HepG2 (cell line): Measurements from ENCODE around the gene PCSK5. TPM values are rescaled to one million over a fixed set of nuclear protein-coding genes. Genes with fewer than 3 reads are reported as not detected.
A peak's percentile ranks its signal among the peaks of the same experiment; 100 is the strongest.

Experiments
- FOXA3 ChIP-seq: IDR thresholded peaks from 2 replicates; pipeline ENCODE4 v1.6.1; 2016; ENCODE audit warnings: missing genetic modification reagents, missing compliant biosample characterization
- HHEX ChIP-seq: IDR thresholded peaks from 2 replicates; pipeline ENCODE4 v1.6.1; 2016; ENCODE audit warnings: control low read depth
- ISL2 ChIP-seq: sonication (generic); formaldehyde crosslinking; IDR thresholded peaks from 2 replicates; pipeline ENCODE4 v1.5.0; 2020; ENCODE audit warnings: missing genetic modification reagents
- MAFF ChIP-seq: IDR thresholded peaks from 2 replicates; pipeline ENCODE4 v1.6.1; 2011; ENCODE audit warnings: low read depth, low read length, improper control_type of control experiment
- MAFK ChIP-seq, 2 experiments: IDR thresholded peaks in 1 of 2; conservative IDR thresholded peaks in 1 of 2; 2 replicates each; pipeline ENCODE4 v1.6.1; 2011; ENCODE audit warnings: improper control_type of control experiment in 2 of 2, low read length in 2 of 2
- MED1 ChIP-seq: sonication (generic); formaldehyde crosslinking; IDR thresholded peaks from 2 replicates; pipeline ENCODE4 v1.4.0; 2020; ENCODE audit warnings: missing genetic modification reagents
- MTF2 ChIP-seq: sonication (generic); formaldehyde crosslinking; IDR thresholded peaks from 2 replicates; pipeline ENCODE4 v1.5.0; 2020; ENCODE audit warnings: missing genetic modification reagents, borderline replicate concordance
- POLR2G ChIP-seq: fragments of 200-400 bp; formaldehyde crosslinking; IDR thresholded peaks from 2 replicates; pipeline ENCODE4 v1.6.1; 2018; ENCODE audit warnings: mild to moderate bottlenecking, low read depth, low read length, moderate library complexity
- SYNCRIP ChIP-seq: fragments of 200-400 bp; formaldehyde crosslinking; IDR thresholded peaks from 2 replicates; pipeline ENCODE4 v1.6.1; 2018; ENCODE audit warnings: mild to moderate bottlenecking, low read depth, low read length; ENCODE audit not compliant: insufficient read depth
- TAF1 ChIP-seq: sonication (generic); formaldehyde crosslinking; IDR thresholded peaks from 2 replicates; pipeline ENCODE4 v1.4.0; 2020; ENCODE audit warnings: missing genetic modification reagents
- U2AF1 ChIP-seq: fragments of 200-400 bp; formaldehyde crosslinking; optimal IDR thresholded peaks from 2 replicates; pipeline ENCODE3; 2017; ENCODE audit warnings: mild to moderate bottlenecking, low read depth, low read length
- ZFP36 ChIP-seq: fragments of 150-350 bp; IDR thresholded peaks from 2 replicates; pipeline ENCODE4 v1.6.1; 2018; ENCODE audit warnings: borderline replicate concordance, low read length, low read depth; ENCODE audit not compliant: partially characterized antibody
- ZFX ChIP-seq: sonication (generic); formaldehyde crosslinking; IDR thresholded peaks from 2 replicates; pipeline ENCODE4 v1.4.0; 2020; ENCODE audit warnings: mild to moderate bottlenecking, low read depth, missing genetic modification reagents, moderate library complexity
- ZMAT3 ChIP-seq: sonication (generic); formaldehyde crosslinking; conservative IDR thresholded peaks from 2 replicates; pipeline ENCODE4 v1.7.0; 2021; ENCODE audit warnings: missing genetic modification reagents
- ZMYM4 ChIP-seq: sonication (generic); formaldehyde crosslinking; IDR thresholded peaks from 2 replicates; pipeline ENCODE4 v1.8.1; 2023; ENCODE audit warnings: mild to moderate bottlenecking, missing genetic modification reagents
- ZNF101 ChIP-seq: sonication (generic); formaldehyde crosslinking; IDR thresholded peaks from 2 replicates; pipeline ENCODE4 v1.4.0; 2020; ENCODE audit warnings: mild to moderate bottlenecking, low read depth, missing genetic modification reagents, borderline replicate concordance
- ZNF292 ChIP-seq: sonication (generic); formaldehyde crosslinking; IDR thresholded peaks from 2 replicates; pipeline ENCODE4 v1.8.1; 2022; ENCODE audit warnings: mild to moderate bottlenecking, low read depth, missing genetic modification reagents, borderline replicate concordance
- ZNF331 ChIP-seq: sonication (generic); formaldehyde crosslinking; IDR thresholded peaks from 2 replicates; pipeline ENCODE4 v1.4.0; 2020; ENCODE audit warnings: missing genetic modification reagents
- ZNF451 ChIP-seq: sonication (generic); formaldehyde crosslinking; IDR thresholded peaks from 2 replicates; pipeline ENCODE4 v1.5.0; 2020; ENCODE audit warnings: mild to moderate bottlenecking, missing genetic modification reagents
- ZNF652 ChIP-seq: IDR thresholded peaks from 2 replicates; pipeline ENCODE4 v1.6.1; 2016; ENCODE audit warnings: low read depth, borderline replicate concordance
- ZNF737 ChIP-seq: sonication (generic); formaldehyde crosslinking; IDR thresholded peaks from 2 replicates; pipeline ENCODE4 v1.5.0; 2020; ENCODE audit warnings: missing genetic modification reagents, mild to moderate bottlenecking, borderline replicate concordance
- ZNF75D ChIP-seq: sonication (generic); formaldehyde crosslinking; IDR thresholded peaks from 2 replicates; pipeline ENCODE4 v1.8.1; 2023; ENCODE audit warnings: missing genetic modification reagents, mild to moderate bottlenecking, borderline replicate concordance
- ZSCAN31 ChIP-seq: sonication (generic); formaldehyde crosslinking; IDR thresholded peaks from 2 replicates; pipeline ENCODE4 v1.5.0; 2020; ENCODE audit warnings: low read depth, mild to moderate bottlenecking, missing genetic modification reagents
- ZUFSP ChIP-seq: sonication (generic); formaldehyde crosslinking; IDR thresholded peaks from 2 replicates; pipeline ENCODE4 v1.9.0; 2021; ENCODE audit warnings: missing genetic modification reagents, mild to moderate bottlenecking, borderline replicate concordance
- polyA plus RNA-seq, 8 experiments: library from polyadenylated mRNA; depleted of rRNA in 3 of 8; stranded (reverse) in 7 of 8; unstranded in 1 of 8; fragments of >200 nt; fragmentation: Illumina TruSeq in 4 of 8; extraction: Trizol in 4 of 8; gene quantifications; 2 replicates each; pipeline versions ENCODE4 v1.2.1 to v1.2.3, GENCODE V29; 2011 to 2016; ENCODE audit warnings: low read depth in 4 of 8, missing spikeins in 1 of 8, mixed read lengths in 1 of 8; ENCODE audit not compliant: insufficient read depth in 1 of 8
- total RNA-seq, 5 experiments: library from RNA; depleted of rRNA; stranded (reverse); fragments of >200 nt; fragmentation: Illumina TruSeq; extraction: Trizol; gene quantifications; 2 replicates each; pipeline ENCODE4 v1.2.3, GENCODE V29; 2016; ENCODE audit warnings: low read depth in 1 of 5
- TF ChIP-seq, protein P1 (sequence below): sonication (generic); formaldehyde crosslinking; IDR thresholded peaks from 2 replicates; pipeline ENCODE4 v1.5.0; 2020; ENCODE audit warnings: mild to moderate bottlenecking, missing genetic modification reagents, borderline replicate concordance
- TF ChIP-seq, protein P2 (sequence below): IDR thresholded peaks from 2 replicates; pipeline ENCODE4 v1.6.1; 2016; ENCODE audit warnings: low read depth, control low read depth

The PCSK5 gene
- total and polyA plus RNA-seq, 2 of the 13 experiments (the other 11 are each of a cell fraction or from before 2014, with no cell fraction given): 0.55 to 0.66 TPM

- TF ChIP-seq U2AF1 (no peak), HHEX (CRISPR knock-in tag) (no peak), ZUFSP (no peak), TAF1 (no peak), MAFK (conservative IDR thresholded peaks at IDR 0.05 in 1 of 2, IDR thresholded peaks at IDR 0.05 in 1 of 2; ENCODE audit: low read length in 2 of 2) (peak; percentile 49 to 59), ZMYM4 (CRISPR knock-in tag) (peak; percentile 75), ZNF737 (CRISPR knock-in tag) (no peak), ZFX (CRISPR knock-in tag) (no peak), SYNCRIP (no peak), ZSCAN31 (no peak), MTF2 (CRISPR knock-in tag) (no peak), ISL2 (CRISPR knock-in tag) (no peak; the same call in 1 of the 2 replicates), ZMAT3 (CRISPR knock-in tag) (no peak), ZNF101 (CRISPR knock-in tag) (no peak), MAFF (peak; percentile 61), FOXA3 (CRISPR knock-in tag) (peak; percentile 85), ZNF652 (CRISPR knock-in tag) (no peak), ZNF331 (CRISPR knock-in tag) (peak; percentile 25; the same call in 1 of the 2 replicates), POLR2G (0 out of 2 replicates have a peak, but pooled peaks have one; percentile 35), ZNF75D (CRISPR knock-in tag) (no peak), ZNF292 (peak; percentile 39; the same call in 1 of the 2 replicates), ZFP36 (no peak), ZNF451 (no peak), MED1 (CRISPR knock-in tag) (peak; percentile 63)
- TF ChIP-seq, protein P1, sequence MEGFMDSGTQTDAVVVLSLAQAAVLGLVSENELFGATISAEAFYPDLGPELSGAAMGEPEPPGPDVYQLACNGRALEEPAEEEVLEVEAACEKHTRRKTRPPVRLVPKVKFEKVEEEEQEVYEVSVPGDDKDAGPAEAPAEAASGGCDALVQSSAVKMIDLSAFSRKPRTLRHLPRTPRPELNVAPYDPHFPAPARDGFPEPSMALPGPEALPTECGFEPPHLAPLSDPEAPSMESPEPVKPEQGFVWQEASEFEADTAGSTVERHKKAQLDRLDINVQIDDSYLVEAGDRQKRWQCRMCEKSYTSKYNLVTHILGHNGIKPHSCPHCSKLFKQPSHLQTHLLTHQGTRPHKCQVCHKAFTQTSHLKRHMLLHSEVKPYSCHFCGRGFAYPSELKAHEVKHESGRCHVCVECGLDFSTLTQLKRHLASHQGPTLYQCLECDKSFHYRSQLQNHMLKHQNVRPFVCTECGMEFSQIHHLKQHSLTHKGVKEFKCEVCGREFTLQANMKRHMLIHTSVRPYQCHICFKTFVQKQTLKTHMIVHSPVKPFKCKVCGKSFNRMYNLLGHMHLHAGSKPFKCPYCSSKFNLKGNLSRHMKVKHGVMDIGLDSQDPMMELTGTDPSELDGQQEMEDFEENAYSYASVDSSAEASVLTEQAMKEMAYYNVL (CRISPR knock-in tag): peak; percentile 56; the same call in 1 of the 2 replicates
- TF ChIP-seq, protein P2, sequence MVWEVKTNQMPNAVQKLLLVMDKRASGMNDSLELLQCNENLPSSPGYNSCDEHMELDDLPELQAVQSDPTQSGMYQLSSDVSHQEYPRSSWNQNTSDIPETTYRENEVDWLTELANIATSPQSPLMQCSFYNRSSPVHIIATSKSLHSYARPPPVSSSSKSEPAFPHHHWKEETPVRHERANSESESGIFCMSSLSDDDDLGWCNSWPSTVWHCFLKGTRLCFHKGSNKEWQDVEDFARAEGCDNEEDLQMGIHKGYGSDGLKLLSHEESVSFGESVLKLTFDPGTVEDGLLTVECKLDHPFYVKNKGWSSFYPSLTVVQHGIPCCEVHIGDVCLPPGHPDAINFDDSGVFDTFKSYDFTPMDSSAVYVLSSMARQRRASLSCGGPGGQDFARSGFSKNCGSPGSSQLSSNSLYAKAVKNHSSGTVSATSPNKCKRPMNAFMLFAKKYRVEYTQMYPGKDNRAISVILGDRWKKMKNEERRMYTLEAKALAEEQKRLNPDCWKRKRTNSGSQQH: no peak
These were observed 511.3 kb downstream of the PCSK5 start (continued) for GRCh38 chr9:76401580-76402354.
